AML-193 (cell line): Measurements from ENCODE around the gene CKB.

ENCODE experiments used
- DNase-seq, 2 experiments: peaks; one replicate each; lab custom pipeline; 2025; lab: John Stamatoyannopoulos, UW

CKB gene

GRCh38 chr14:103537175-103537990 lies 14.8 kb upstream of the CKB start:
- DNase-seq, result no peak

DNA sequence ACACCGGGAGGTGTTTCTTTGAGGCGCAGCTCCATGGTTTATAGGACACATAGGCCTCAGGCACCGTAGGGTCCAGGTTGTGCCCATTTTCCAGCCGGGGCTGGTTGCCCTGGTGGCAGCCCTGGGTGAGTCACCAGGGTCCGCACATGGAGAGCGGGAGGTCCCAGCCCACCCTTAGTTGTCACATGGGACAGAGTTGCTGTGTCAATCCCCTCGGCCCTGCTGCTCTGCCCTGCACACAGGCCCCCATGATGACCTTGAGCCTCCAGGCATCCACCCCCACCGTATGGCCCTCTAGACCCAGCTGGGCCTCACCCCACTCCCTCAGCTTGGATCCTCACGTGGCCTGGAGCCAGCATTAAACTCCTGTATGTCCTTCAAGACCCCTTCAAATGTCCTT lies 14.1 kb upstream of the CKB start:
- DNase-seq, result no peak

DNA sequence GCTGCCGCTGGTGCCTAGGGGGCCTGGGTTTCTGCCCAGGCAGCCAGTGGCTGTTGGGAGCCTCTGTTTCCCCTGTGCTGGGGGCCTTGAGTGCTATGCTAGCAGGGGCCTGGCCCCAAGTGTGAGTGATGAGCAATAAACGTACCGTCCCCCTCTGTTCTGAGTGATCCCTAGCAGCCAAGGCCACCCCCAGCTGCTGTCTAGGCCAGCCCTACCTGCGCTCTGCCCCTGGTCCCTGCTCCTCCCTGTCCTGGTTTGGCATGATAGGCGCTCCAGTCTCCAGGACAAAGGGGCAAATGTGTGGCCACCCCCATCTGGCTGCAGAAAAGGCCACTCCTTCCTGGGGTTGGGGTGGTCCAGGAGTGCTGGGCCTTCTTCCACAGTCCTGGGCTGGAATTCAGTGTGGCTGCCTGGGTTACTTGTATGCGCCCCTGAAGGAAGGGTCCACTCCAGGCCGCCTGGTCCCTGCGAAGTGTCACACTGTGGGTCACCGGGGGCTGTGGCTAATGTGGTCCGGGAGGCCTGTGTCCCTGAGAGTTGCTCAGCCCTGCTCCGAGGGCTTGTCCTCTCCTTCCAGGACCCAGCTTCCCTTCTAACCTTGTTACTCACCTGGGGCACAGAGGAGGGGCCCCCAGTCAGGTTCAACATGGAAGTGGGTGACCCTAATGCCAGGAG lies 13.4 kb upstream of the CKB start:
- DNase-seq, result no peak

GRCh38 chr14:103535081-103535890 lies 12.7 kb upstream of the CKB start:
- DNase-seq, result no peak

DNA sequence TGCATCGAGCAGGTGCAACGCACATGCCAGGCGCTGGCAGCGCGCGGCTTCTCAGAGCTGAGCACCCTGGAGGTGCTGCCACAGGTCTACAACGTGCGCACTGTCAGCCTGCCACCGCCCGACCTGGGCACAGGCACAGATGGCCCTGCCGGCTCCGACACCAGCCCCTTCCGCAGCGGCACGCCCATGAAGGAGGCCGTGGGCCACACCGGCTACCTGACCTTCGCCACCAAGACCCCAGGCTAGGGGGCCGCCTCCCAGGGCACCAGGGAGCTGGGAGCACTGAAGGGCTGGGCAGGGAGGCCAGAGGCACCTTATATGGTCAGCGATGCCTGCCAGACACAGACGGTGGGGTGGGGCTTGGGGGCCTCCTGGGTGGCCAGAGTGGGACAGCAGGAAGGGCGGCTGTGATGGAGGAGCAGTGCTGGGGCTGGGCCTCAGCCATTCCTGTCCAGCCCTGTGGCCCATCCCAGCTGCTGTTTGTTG lies 12.0 kb upstream of the CKB start:
- DNase-seq, result no peak

- DNase-seq, result no peak
These were observed 11.5 kb upstream of the CKB start for GRCh38 chr14:103533999-103534575.

DNA sequence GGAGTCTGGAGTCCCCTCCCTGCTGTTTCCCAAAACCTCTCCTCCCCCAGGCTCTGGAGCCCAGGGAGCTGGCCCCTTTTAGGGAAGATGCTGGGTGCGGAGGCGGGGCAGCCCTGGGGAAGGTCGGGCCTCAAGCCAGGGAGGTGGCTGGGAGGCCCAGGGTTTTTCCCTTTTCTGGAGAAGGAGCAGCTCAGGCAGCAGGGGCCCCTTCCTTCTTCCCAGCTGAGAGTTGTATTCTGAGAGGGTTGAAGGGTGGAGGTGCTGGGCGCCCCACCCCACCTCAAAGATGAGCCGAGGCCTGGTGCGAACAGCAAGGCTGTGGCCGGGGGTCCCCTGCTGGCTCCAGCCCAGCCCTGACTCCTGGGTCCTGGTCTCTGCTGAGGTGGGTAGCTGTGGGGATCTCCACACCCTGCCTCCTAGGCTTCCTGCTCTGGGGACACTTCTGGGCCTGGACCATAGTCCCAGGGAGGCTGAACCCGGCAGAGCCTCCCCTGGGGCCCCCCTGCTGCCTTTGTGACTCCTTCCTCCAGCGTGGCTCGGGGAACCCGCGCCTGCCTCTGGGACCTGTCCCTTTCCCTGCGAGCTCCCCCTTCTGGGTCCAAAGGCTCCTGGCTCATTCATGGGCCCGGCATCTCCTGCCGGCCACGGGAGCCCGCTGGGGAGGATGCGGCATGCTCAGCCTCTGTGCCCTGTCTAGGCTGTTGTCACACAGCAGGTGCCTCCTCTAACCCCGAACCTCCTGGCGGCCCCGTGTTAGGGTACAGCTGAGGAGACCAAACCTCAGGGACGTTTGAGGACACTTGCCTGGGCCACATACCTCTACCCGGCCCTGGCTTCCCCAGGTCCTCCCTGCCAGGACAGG lies 10.7 kb upstream of the CKB start:
- DNase-seq, result no peak

DNA sequence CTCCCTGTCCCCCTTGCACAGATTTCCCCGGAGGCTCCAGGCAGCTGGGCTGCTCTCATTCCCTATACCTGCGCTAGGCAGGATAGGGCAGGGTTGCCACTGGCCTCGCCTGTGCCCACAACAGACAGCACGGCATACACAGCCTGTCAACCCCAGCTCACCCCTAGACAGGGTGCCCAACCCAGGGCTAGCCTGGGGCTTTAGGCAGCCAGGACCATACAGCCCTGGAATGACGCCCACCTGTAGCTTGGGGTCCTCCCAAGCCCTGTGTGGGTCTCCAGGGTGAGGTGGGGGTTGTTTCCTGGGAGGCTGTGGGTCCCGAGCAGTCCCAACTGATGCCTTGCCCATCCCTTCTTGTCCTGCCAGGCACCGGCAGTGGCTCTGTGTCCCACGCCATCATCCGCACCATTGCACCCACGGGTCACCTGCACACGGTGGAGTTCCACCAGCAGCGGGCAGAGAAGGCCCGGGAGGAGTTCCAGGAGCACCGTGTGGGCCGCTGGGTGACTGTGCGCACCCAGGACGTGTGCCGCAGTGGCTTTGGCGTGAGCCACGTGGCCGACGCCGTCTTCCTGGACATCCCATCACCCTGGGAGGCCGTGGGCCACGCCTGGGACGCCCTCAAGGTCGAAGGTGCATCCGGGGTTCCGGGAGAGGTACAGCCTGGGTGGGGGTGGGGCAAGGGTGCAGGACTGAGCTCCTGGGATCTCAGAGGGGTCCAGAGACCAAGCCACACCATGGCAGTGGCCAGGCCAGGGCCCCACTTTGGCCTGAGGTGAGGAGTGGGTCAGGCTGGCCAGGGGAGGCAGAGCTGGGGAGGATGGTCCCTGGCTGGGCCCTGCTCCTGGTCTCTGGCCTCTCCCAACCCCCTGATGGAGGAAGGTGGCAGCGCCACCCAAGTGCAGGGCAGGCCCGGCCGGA lies 9.8 kb upstream of the CKB start:
- DNase-seq, result no peak

GRCh38 chr14:103531421-103532215 lies 9.0 kb upstream of the CKB start:
- no peak for DNase-seq

DNA sequence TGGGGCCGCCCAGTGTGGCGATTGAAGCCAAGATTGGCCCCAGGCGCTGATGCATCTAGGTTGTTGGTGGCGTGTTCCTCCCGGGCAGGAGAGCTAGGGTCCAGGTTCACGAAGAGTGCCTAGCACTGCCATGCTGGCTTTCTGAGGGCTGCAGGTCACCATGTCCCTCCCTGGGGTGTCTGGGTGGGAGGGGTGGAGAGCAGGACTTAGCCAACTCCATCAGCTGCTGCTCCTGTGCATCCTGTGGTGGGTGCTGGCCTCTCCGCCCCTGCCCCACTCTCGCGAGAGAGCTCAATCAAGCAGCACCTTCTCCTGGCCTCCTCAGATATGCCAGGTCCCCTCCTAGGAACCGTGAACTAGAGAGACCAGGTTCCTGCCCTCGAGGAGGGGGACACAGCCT lies 8.2 kb upstream of the CKB start:
- no peak for DNase-seq

GRCh38 chr14:103530390-103530789 lies 7.8 kb upstream of the CKB start:
- DNase-seq, result peak in 1 of 2 experiments; percentile 24

DNA sequence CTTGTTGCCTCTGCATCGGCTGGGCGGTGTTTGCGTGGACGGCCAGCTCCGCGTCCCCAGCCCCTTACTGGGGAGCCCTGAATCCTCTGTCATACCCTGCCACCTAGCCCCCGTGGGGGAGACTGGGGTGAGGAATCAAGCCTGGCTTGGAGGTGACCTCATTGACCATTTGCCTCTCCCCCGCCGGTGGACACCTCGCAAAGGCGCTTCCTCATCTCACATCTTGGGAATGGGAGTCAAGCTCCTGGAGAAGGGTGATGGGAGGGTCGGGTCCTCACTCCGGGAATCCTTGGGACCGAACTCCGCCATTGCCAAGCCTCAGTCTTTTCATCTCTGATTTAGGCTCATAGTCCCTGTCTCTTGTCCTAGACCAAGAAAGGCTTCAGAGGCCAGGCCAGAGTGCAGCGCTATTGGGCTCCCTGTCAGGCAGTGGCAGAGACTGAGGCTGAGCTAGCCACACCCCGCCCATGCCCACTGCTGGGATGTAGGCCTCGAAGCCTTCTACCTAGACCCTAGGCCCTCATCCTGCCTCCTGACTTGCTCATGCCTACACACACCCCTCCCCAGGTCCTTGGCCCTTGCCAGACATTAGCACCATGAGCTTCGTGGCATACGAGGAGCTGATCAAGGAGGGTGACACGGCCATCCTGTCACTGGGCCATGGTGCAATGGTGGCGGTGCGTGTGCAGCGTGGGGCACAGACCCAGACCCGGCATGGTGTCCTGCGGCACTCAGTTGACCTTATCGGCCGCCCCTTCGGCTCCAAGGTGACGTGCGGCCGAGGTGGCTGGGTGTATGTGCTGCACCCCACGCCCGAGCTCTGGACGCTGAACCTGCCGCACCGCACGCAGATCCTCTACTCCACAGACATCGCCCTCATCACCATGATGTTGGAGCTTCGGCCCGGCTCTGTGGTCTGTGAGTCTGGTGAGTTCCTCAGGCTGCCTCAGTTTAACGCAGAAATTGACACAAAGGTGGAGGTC lies 7.0 kb upstream of the CKB start:
- no peak for DNase-seq

DNA sequence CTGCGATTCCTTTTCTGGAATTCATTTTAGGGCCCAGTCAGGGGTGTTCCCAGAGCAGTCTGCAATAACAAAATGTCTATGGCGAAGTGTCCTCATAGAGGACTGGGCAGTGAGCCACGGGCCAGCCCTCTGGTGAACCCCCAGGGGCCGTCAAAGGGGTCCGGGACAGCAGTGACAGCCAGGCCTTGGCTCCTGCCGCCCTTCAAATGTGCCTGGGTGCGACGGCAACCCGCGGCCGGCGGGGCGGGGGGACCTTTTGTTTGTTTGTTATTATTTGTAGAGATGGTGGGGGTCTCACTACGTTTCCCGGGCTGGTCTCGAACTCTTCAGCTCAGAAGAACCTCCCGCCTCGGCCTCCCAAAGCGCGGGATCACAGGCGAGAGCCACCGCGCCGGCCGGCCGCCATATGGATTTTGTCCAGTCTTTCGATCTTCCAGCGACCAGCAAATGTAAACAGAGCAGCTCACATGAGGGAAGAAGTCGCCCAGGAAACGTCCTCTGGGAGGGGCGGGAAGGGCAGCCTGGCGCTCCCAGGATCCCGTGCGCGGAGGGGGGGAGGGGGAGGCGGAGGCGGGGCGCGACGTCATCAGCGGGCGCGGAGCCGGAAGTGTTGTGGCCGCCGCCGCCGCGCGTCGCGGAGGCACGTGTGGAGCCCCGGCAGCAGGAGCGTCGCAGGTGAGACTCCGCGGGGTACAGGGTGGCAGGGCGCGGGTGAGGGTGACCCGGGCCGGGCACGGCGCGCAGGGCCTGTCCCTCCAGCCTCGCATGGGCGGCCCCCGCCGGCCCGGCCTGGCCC lies 6.2 kb upstream of the CKB start, which contains the start of gene TRMT61A:
TSS of gene TRMT61A (plus strand) at position 610 of the 796 bp plus-strand sequence. CDS start 783 bp downstream, outside the sequence.
- DNase-seq, result peak; percentile 66 to 68

DNA sequence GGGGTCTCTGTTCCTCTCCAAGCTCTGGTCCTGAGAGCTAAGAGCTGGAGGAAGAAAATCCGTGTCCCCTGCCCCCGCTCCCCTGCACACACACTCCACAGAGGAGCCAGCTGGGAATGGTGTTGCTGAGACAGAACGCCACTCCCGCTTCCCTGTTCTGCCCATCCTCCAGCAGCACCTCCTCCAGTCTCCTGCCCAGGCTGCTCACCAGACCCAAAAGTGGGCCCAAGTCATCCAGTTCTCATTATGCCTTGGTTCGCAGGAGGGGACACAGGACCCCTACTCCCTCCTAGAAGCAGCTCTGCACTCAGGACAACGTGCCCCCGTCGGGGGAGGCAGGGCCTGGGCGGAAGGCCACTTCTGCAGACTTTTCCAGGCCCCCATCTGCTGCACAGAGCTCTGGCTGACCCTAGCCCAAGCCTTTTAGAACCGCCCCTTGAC lies 5.5 kb upstream of the CKB start:
- DNase-seq, result no peak

GRCh38 chr14:103527408-103528145 lies 4.9 kb upstream of the CKB start:
- DNase-seq, result no peak

DNA sequence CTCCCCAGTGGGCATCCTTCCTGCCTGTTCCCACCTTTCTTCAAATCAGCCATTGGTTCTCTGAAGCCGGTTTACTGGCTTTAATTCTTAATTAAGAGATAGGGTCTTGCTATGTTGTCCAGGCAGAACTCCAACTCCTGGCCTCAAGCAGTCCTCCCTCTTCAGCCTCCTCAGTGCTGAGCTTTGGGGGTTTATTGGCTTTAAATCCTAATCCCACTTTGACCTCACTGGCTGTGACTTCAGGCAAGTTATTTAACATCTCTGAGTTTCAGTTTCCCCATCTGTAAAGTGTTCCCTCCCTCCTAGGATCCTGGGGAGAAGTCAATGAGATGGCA lies 4.3 kb upstream of the CKB start:
- no peak for DNase-seq
